ENCODE data around the gene RAB14.

GRCh38 chr9:121206516-121207370 is 5.1 kb upstream of the RAB14 start:
- TF ChIP-seq EZH2 (IDR thresholded peaks at IDR 0.05) = no peak
- TF ChIP-seq POLR2AphosphoS5 (IDR thresholded peaks at IDR 0.05; ENCODE audit: borderline replicate concordance, low read depth, low read length) = no peak
